GM19099 (cell line): ENCODE measurements around the gene CCDC57.

Source experiments
- POLR2A ChIP-seq: IDR thresholded peaks from 3 replicates; pipeline ENCODE4 v1.6.1; 2011; ENCODE audit warnings: low read depth; ENCODE audit not compliant: insufficient read length; ENCODE audit errors: extremely low read depth

Gene CCDC57

GRCh38 chr17:82167028-82167427, 45.6 kb downstream of the CCDC57 start:
- no peak for TF ChIP-seq POLR2A

GRCh38 chr17:82164853-82165252, 47.8 kb downstream of the CCDC57 start:
- no peak for TF ChIP-seq POLR2A

- TF ChIP-seq POLR2A: no peak
Measured at GRCh38 chr17:82161216-82161615, 51.4 kb downstream of the CCDC57 start.

GRCh38 chr17:82160075-82160474, 52.6 kb downstream of the CCDC57 start:
- no peak for TF ChIP-seq POLR2A

GRCh38 chr17:82158825-82159224, 53.8 kb downstream of the CCDC57 start:
- no peak for TF ChIP-seq POLR2A

GRCh38 chr17:82157046-82158035, 55.3 kb downstream of the CCDC57 start:
- no peak for TF ChIP-seq POLR2A

GRCh38 chr17:82156284-82156925, 56.2 kb downstream of the CCDC57 start:
- no peak for TF ChIP-seq POLR2A

GRCh38 chr17:82155606-82156005, 57.0 kb downstream of the CCDC57 start:
- no peak for TF ChIP-seq POLR2A

GRCh38 chr17:82154881-82155331, 57.7 kb downstream of the CCDC57 start:
- no peak for TF ChIP-seq POLR2A

GRCh38 chr17:82153745-82154375, 58.8 kb downstream of the CCDC57 start:
- TF ChIP-seq POLR2A: no peak

- no peak for TF ChIP-seq POLR2A
Measured at GRCh38 chr17:82153295-82153691, 59.3 kb downstream of the CCDC57 start.

- TF ChIP-seq POLR2A: no peak
Measured at GRCh38 chr17:82152556-82153294, 59.9 kb downstream of the CCDC57 start.

GRCh38 chr17:82152114-82152513, 60.5 kb downstream of the CCDC57 start:
- no peak for TF ChIP-seq POLR2A

- TF ChIP-seq POLR2A: no peak
Measured at GRCh38 chr17:82151106-82151957, 61.3 kb downstream of the CCDC57 start.
